ENCODE data around the gene SLC23A2. TPM values are rescaled to one million over a fixed set of nuclear protein-coding genes. Genes with fewer than 3 reads are reported as not detected.

Gene SLC23A2
- polyA plus RNA-seq, 1 donor from 2014 or later = 38.3 TPM

GRCh38 chr20:4889446-4889845 is 111.9 kb downstream of the SLC23A2 start:
- H3K9me3 ChIP-seq (ENCODE audit: low read length) = no peaks in the 10 kb centered on the region
- TF ChIP-seq SMC3 (conservative IDR thresholded peaks at IDR 0.05; ENCODE audit: poor library complexity) (no peak), MXI1 (conservative IDR thresholded peaks at IDR 0.05; ENCODE audit: poor library complexity, severe bottlenecking) (no peak)
- no peak overlapping the region for H2AFZ ChIP-seq (ENCODE audit: low read depth, low read length)
- H3K27me3 ChIP-seq (ENCODE audit: insufficient read depth, low read depth, low read length) = no peaks in the 10 kb centered on the region
- no peaks in the 10 kb centered on the region for H3K79me2 ChIP-seq (replicated peaks; ENCODE audit: insufficient read depth, low read length)
- no peaks in the 10 kb centered on the region for H3K36me3 ChIP-seq (ENCODE audit: insufficient read depth, low read length)
- H3K9me2 ChIP-seq (ENCODE audit: insufficient read depth, low read length) = no peaks in the 10 kb centered on the region
- no peaks in the 10 kb centered on the region for H3F3A ChIP-seq (ENCODE audit: insufficient read depth, low read length, poor library complexity, severe bottlenecking)
- H3K4me3 ChIP-seq (ENCODE audit: low read length) = no peak overlapping the region
- no peaks in the 10 kb centered on the region for H4K20me1 ChIP-seq (ENCODE audit: insufficient read depth)
- no peak overlapping the region for H3K27ac ChIP-seq (ENCODE audit: low read length)
- no peak overlapping the region for H3K4me2 ChIP-seq (ENCODE audit: low read length)
- H3K9ac ChIP-seq (ENCODE audit: low read length) = no peak overlapping the region

GRCh38 chr20:4887586-4887985 is 113.7 kb downstream of the SLC23A2 start:
- H3K27ac ChIP-seq (ENCODE audit: low read length) = no peak overlapping the region

GRCh38 chr20:4886771-4887527 is 114.4 kb downstream of the SLC23A2 start:
- Histone ChIP-seq H4K20me1 (ENCODE audit: insufficient read depth) (no peaks in the 10 kb centered on the region), H3K27ac (ENCODE audit: low read length) (no peak overlapping the region), H3K4me2 (ENCODE audit: low read length) (no peak overlapping the region), H3K36me3 (ENCODE audit: insufficient read depth, low read length) (no peaks in the 10 kb centered on the region), H3K27me3 (ENCODE audit: insufficient read depth, low read depth, low read length) (no peaks in the 10 kb centered on the region), H3K9me3 (ENCODE audit: low read length) (no peaks in the 10 kb centered on the region), H3K79me2 (replicated peaks; ENCODE audit: insufficient read depth, low read length) (no peaks in the 10 kb centered on the region), H3F3A (ENCODE audit: insufficient read depth, low read length, poor library complexity, severe bottlenecking) (no peaks in the 10 kb centered on the region), H2AFZ (ENCODE audit: low read depth, low read length) (no peak overlapping the region), H3K4me3 (ENCODE audit: low read length) (no peak overlapping the region), H3K9me2 (ENCODE audit: insufficient read depth, low read length) (no peaks in the 10 kb centered on the region), H3K9ac (ENCODE audit: low read length) (no peak overlapping the region)
- no peak for TF ChIP-seq EZH2 (IDR thresholded peaks at IDR 0.05; ENCODE audit: borderline replicate concordance, insufficient read depth, low read length, poor library complexity, severe bottlenecking)

More at GRCh38 chr20:4887586-4887985, 113.7 kb downstream of the SLC23A2 start:
- TF ChIP-seq MXI1 (conservative IDR thresholded peaks at IDR 0.05; ENCODE audit: poor library complexity, severe bottlenecking) = no peak
- no peak for TF ChIP-seq REST (IDR thresholded peaks at IDR 0.05; ENCODE audit: borderline replicate concordance)
- no peak for TF ChIP-seq SMC3 (conservative IDR thresholded peaks at IDR 0.05; ENCODE audit: poor library complexity)
- no peak overlapping the region for H3K9ac ChIP-seq (ENCODE audit: low read length)
- no peaks in the 10 kb centered on the region for H3K9me2 ChIP-seq (ENCODE audit: insufficient read depth, low read length)
- no peak overlapping the region for H2AFZ ChIP-seq (ENCODE audit: low read depth, low read length)
- H3K27me3 ChIP-seq (ENCODE audit: insufficient read depth, low read depth, low read length) = no peaks in the 10 kb centered on the region
- no peaks in the 10 kb centered on the region for H4K20me1 ChIP-seq (ENCODE audit: insufficient read depth)
- no peak overlapping the region for H3K4me3 ChIP-seq (ENCODE audit: low read length)
- H3K79me2 ChIP-seq (replicated peaks; ENCODE audit: insufficient read depth, low read length) = no peaks in the 10 kb centered on the region
- H3F3A ChIP-seq (ENCODE audit: insufficient read depth, low read length, poor library complexity, severe bottlenecking) = no peaks in the 10 kb centered on the region
- H3K4me2 ChIP-seq (ENCODE audit: low read length) = no peak overlapping the region
- H3K9me3 ChIP-seq (ENCODE audit: low read length) = no peaks in the 10 kb centered on the region
- H3K36me3 ChIP-seq (ENCODE audit: insufficient read depth, low read length) = no peaks in the 10 kb centered on the region

All from neural cell (in vitro differentiated cells).